ENCODE data around the gene PRSS57.
A peak's percentile ranks its signal among the peaks of the same experiment; 100 is the strongest.

PRSS57 gene

DNA sequence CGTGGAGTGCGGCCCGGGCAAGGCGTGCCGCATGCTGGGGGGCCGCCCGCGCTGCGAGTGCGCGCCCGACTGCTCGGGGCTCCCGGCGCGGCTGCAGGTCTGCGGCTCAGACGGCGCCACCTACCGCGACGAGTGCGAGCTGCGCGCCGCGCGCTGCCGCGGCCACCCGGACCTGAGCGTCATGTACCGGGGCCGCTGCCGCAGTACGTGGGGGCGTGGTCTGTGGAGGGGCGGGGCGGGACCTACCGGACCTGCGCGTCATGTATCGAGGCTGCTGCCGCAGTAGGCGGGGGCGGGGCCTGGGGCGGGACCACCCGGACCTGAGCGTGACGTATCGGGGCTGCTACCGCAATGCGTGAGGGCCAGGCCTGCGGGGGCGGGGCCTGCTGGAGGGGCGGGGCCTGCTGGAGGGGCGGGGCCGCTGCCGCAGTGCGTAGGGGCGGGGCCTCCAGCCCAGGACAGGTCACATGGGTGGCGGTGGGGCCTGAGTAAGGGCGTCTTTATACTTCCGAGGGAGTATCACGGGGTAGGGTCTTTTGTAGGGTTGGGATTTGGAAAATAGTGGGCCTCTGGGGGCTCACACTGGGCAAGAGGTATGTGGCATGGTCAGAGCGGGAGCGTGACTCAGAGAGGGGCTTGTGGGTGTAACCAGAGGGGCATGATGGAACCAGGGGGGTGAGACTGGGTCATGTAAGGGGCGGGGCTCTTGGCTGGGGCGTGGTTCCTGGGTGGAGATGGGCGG lies 14.8 kb downstream of the PRSS57 start:
- Histone ChIP-seq H3K36me3 (ENCODE audit: control insufficient read depth in 5 of 5, insufficient read depth in 5 of 5, low read length in 5 of 5) (peaks cover 0 to 5% (median 0%) of the 10 kb centered on the region in 5 donors), H3K27ac (ENCODE audit: low read depth, low read length) (peak overlapping the region; percentile 72), H3K4me3 (ENCODE audit: low read depth in 1 of 5, low read length in 5 of 5) (peak overlapping the region; percentile 56 to 69 (median 61)), H3K27me3 (ENCODE audit: control insufficient read depth in 5 of 5, insufficient read depth in 4 of 5, low read length in 5 of 5) (peaks cover 0 to 3% (median 0%) of the 10 kb centered on the region in 5 donors), H3K4me1 (ENCODE audit: control insufficient read depth in 5 of 5, insufficient read depth in 5 of 5, low read length in 5 of 5) (peaks cover 7 to 55% (median 35%) of the 10 kb centered on the region in 5 donors), H3K9me3 (ENCODE audit: control insufficient read depth in 5 of 5, low read length in 5 of 5) (no peaks in the 10 kb centered on the region), H3K9ac (ENCODE audit: low read length in 5 of 5) (peak overlapping the region in 3 of 5 donors; percentile 56 to 66 (median 66))

DNA sequence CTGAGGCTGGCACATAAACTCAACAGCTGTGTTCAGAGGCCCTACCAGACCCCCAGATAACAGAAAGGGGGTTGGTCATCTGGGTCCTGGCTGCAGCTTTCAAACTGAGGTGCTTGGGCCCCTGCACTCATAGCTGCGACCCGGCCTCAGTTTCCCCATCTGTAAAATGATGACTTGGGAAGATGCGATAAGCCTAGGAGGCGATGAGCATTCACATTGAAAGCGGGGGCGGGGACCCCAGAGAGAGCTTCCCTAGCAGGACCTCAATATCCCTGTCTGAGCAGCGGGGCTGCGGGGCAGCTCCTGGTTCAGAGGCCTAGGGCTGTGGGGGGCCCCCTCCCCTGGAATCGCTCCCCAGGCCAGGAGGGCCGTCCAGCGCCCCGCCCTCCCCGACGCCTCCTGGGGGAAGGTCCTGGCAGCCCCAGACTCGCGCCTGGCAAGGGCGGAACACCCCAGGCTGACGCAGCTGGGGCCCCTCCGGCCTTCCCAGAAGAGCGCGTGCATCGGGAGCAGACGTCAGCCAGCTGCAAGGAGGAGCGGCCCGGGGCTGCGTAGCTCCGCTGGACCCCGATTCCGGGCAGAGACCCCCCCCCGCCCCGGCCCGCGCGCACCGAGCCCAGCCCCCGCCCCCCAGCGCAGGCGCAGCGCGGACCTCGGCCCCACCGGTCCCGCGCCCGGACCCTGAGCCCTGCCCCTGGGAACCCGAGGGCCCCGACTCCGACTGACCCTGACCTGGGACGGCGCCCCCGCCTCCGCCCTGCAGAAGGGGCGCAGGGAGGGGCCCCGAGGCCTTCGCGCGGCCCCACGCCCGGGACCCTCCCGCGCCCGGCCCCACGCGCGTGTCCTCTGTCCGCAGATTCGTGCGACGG lies 15.6 kb downstream of the PRSS57 start:
- peak overlapping the region in 4 of 5 donors; percentile 43 to 66 (median 66) for H3K9ac ChIP-seq (ENCODE audit: low read length in 5 of 5)
- peaks cover 0 to 3% (median 0%) of the 10 kb centered on the region in 5 donors for H3K27me3 ChIP-seq (ENCODE audit: control insufficient read depth in 5 of 5, insufficient read depth in 4 of 5, low read length in 5 of 5)
- peak overlapping the region; percentile 47 to 68 (median 57) for H3K4me3 ChIP-seq (ENCODE audit: low read depth in 1 of 5, low read length in 5 of 5)
- H3K27ac ChIP-seq (ENCODE audit: low read depth, low read length) = peak overlapping the region; percentile 88
- H3K9me3 ChIP-seq (ENCODE audit: control insufficient read depth in 5 of 5, low read length in 5 of 5) = no peaks in the 10 kb centered on the region
- H3K36me3 ChIP-seq (ENCODE audit: control insufficient read depth in 5 of 5, insufficient read depth in 5 of 5, low read length in 5 of 5) = peaks cover 0 to 5% (median 0%) of the 10 kb centered on the region in 5 donors
- peaks cover 7 to 63% (median 43%) of the 10 kb centered on the region in 5 donors for H3K4me1 ChIP-seq (ENCODE audit: control insufficient read depth in 5 of 5, insufficient read depth in 5 of 5, low read length in 5 of 5)

DNA sequence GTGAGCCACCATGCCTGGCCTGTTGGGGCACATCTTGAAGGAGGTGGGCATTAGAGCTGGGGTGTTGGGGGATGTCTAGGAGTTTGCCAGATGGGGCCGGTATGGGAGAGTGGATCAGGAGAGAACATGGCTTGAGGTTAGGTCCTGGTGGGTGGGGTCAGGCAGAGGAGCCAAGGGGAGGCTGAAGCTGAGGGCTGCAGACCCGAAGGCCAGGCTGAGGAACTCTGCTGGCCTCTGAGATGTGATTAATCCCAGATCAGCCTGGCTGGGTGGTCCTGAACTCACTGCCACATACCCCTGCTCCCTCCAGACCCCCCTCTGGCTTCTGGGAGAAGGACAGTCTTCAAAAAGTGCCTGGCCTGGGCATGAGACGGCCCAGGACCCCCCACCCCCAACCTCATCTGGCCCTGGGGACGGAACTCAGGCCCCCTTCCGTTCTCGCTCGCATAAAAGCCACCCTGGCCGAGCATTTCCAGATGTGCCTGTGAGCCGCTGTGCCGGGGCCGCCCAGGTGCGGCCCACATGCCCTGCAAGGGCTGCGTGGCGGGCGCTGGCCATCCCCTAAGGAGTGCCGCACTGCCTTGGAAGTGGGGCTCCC lies 16.4 kb downstream of the PRSS57 start:
- peaks cover 0 to 3% (median 0%) of the 10 kb centered on the region in 5 donors for H3K27me3 ChIP-seq (ENCODE audit: control insufficient read depth in 5 of 5, insufficient read depth in 4 of 5, low read length in 5 of 5)
- H3K27ac ChIP-seq (ENCODE audit: low read depth, low read length) = peak overlapping the region; percentile 88
- H3K9me3 ChIP-seq (ENCODE audit: control insufficient read depth in 5 of 5, low read length in 5 of 5) = no peaks in the 10 kb centered on the region
- H3K4me1 ChIP-seq (ENCODE audit: control insufficient read depth in 5 of 5, insufficient read depth in 5 of 5, low read length in 5 of 5) = peaks cover 7 to 69% (median 51%) of the 10 kb centered on the region in 5 donors
- H3K9ac ChIP-seq (ENCODE audit: low read length in 5 of 5) = peak overlapping the region in 3 of 5 donors; percentile 12 to 66 (median 64)
- peaks cover 0 to 5% (median 0%) of the 10 kb centered on the region in 5 donors for H3K36me3 ChIP-seq (ENCODE audit: control insufficient read depth in 5 of 5, insufficient read depth in 5 of 5, low read length in 5 of 5)
- H3K4me3 ChIP-seq (ENCODE audit: low read depth in 1 of 5, low read length in 5 of 5) = peak overlapping the region; percentile 17 to 68 (median 53)

DNA sequence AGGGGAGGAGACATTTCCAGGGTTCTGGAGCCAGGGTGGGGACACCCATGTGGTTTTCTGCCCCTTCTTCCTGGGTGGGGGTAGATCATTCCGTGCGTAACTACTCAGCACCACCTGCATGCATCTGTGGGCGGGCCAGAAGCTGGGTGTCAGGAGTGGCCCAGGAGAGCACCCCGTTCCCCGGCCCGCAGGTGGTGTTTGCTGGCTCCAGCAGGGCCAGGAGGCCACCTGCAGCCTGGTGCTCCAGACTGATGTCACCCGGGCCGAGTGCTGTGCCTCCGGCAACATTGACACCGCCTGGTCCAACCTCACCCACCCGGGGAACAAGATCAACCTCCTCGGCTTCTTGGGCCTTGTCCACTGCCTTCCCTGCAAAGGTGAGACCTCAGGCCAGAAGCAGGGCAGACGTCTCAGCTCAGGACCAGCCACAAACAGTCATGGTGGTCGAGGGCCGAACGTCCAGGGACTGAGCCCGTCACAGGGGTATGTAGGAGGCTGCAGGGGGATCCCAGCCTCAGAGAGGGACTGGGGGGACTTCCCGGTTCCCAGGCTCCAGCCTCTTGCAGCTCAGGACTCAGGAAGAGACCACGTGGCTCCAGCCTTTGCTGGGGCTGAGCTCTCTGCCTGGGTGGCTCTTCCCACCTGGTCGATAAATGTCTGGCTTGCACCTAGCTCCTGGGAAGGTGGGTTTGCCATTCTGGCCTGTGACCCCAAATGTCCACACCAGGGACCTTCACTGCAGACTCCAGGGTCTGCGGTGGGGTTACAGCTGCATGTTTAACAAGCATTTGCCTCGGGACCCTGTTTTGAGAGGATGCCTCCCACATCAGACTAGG lies 17.4 kb downstream of the PRSS57 start:
- peak overlapping the region; percentile 40 to 59 (median 48) for H3K4me3 ChIP-seq (ENCODE audit: low read depth in 1 of 5, low read length in 5 of 5)

DNA sequence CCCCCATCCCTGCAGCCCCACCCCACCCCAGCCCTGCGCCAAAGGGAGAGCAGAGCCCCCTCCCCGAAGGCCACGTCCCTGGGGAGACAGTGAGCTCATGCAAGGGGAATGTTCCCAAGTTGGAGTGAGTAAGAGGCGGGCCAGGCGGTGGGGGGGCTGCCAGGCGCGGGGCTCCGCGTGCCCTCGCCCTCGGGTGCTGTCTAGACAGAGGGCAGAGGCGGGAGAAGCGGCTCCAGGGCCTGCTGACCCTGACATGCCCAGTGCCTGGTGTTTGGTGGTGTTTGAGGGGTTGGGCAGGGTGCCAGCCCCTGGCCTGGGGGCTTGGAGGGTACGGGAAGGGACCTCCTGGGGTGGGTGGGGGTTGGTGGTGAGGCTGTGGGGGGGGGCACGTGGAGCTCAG lies 18.1 kb downstream of the PRSS57 start:
- peaks cover 5 to 71% (median 62%) of the 10 kb centered on the region in 5 donors for H3K4me1 ChIP-seq (ENCODE audit: control insufficient read depth in 5 of 5, insufficient read depth in 5 of 5, low read length in 5 of 5)
- peak overlapping the region in 4 of 5 donors; percentile 79 to 94 (median 88) for H3K9ac ChIP-seq (ENCODE audit: low read length in 5 of 5)
- peaks cover 0 to 5% (median 0%) of the 10 kb centered on the region in 5 donors for H3K36me3 ChIP-seq (ENCODE audit: control insufficient read depth in 5 of 5, insufficient read depth in 5 of 5, low read length in 5 of 5)
- peak overlapping the region; percentile 88 for H3K27ac ChIP-seq (ENCODE audit: low read depth, low read length)
- H3K4me3 ChIP-seq (ENCODE audit: low read depth in 1 of 5, low read length in 5 of 5) = peak overlapping the region in 4 of 5 donors; percentile 73 to 79 (median 74)
- H3K9me3 ChIP-seq (ENCODE audit: control insufficient read depth in 5 of 5, low read length in 5 of 5) = no peaks in the 10 kb centered on the region
- H3K27me3 ChIP-seq (ENCODE audit: control insufficient read depth in 5 of 5, insufficient read depth in 4 of 5, low read length in 5 of 5) = peaks cover 0 to 3% (median 0%) of the 10 kb centered on the region in 5 donors

More for the DNA sequence above, 17.4 kb downstream of the PRSS57 start:
- peaks cover 0 to 3% (median 0%) of the 10 kb centered on the region in 5 donors for H3K27me3 ChIP-seq (ENCODE audit: control insufficient read depth in 5 of 5, insufficient read depth in 4 of 5, low read length in 5 of 5)
- H3K9me3 ChIP-seq (ENCODE audit: control insufficient read depth in 5 of 5, low read length in 5 of 5) = no peaks in the 10 kb centered on the region
- H3K9ac ChIP-seq (ENCODE audit: low read length in 5 of 5) = peak overlapping the region in 4 of 5 donors; percentile 1 to 77 (median 56)
- peaks cover 0 to 5% (median 0%) of the 10 kb centered on the region in 5 donors for H3K36me3 ChIP-seq (ENCODE audit: control insufficient read depth in 5 of 5, insufficient read depth in 5 of 5, low read length in 5 of 5)
- H3K27ac ChIP-seq (ENCODE audit: low read depth, low read length) = peak overlapping the region; percentile 88
- peaks cover 7 to 71% (median 59%) of the 10 kb centered on the region in 5 donors for H3K4me1 ChIP-seq (ENCODE audit: control insufficient read depth in 5 of 5, insufficient read depth in 5 of 5, low read length in 5 of 5)

DNA sequence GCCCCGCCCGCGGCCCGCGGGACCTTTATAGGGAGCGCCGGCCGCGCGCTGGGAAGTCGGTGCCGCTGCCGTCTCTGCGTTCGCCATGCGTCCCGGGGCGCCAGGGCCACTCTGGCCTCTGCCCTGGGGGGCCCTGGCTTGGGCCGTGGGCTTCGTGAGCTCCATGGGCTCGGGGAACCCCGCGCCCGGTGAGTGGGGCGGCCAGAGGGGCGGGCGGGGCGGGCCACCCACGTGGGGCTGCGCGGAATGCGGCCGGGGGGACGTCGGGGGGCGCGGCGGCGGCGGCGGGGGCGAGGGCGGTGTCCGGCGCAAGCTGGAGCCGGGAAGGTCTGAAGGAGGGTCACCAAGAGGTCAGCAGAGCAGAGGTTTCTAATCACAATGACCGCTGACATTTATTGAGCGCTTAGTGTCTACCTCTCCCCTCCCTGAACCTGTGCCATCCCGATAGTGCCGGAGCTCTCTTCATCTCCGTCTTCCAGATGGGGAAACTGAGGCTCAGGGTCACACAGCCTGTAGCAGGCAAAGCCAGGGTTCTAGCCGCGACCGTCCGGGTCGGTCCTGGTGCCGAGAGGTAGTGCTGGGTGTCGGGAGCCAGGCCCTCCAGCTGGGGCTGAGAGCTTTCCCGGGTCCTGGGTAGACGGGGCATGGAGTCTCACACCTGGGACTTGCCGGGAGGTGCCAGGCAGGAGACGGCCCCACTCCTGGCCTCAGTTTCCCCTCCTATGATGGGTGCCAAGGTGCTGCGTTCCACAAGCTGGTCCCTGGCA lies 18.7 kb downstream of the PRSS57 start, which contains the start of gene FSTL3:
Gene FSTL3 (plus strand): TSS at position 54 of the 767 bp plus-strand sequence. CDS start 32 bp downstream, at position 86.
- peak within 1 kb of the TSS; percentile 73 to 88 (median 75) for H3K4me3 ChIP-seq (ENCODE audit: low read depth in 1 of 5, low read length in 5 of 5)
- H3K9ac ChIP-seq (ENCODE audit: low read length in 5 of 5) = peak within 1 kb of the TSS in 4 of 5 donors; percentile 79 to 94 (median 88)
- peaks cover 0 to 3% (median 0%) of the 10 kb centered on the region in 5 donors for H3K27me3 ChIP-seq (ENCODE audit: control insufficient read depth in 5 of 5, insufficient read depth in 4 of 5, low read length in 5 of 5)
- peaks cover 5 to 70% (median 60%) of the 10 kb centered on the region in 5 donors for H3K4me1 ChIP-seq (ENCODE audit: control insufficient read depth in 5 of 5, insufficient read depth in 5 of 5, low read length in 5 of 5)
- H3K9me3 ChIP-seq (ENCODE audit: control insufficient read depth in 5 of 5, low read length in 5 of 5) = no peaks in the 10 kb centered on the region
- peak within 1 kb of the TSS; percentile 88 for H3K27ac ChIP-seq (ENCODE audit: low read depth, low read length)
- peaks cover 0 to 3% (median 0%) of the 10 kb centered on the region in 5 donors for H3K36me3 ChIP-seq (ENCODE audit: control insufficient read depth in 5 of 5, insufficient read depth in 5 of 5, low read length in 5 of 5)

DNA sequence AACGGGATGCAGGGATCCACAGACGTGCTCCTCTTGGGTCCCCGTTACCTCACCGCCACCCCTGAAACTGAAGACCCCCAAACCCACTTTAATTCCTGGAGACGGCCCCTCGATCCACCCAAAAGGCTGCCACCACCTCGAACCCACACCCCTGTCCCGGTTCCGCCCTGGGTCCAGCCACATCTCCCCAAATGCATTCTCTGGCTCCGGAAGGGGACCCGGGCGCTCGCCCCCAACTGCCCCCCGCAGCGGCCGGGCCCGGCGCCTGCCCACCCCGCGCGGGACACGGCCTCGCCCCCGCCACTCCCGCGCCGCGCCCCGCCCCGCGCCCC lies 19.3 kb downstream of the PRSS57 start:
- H3K9ac ChIP-seq (ENCODE audit: low read length in 5 of 5) = peak overlapping the region in 3 of 5 donors; percentile 13 to 68 (median 38)

DNA sequence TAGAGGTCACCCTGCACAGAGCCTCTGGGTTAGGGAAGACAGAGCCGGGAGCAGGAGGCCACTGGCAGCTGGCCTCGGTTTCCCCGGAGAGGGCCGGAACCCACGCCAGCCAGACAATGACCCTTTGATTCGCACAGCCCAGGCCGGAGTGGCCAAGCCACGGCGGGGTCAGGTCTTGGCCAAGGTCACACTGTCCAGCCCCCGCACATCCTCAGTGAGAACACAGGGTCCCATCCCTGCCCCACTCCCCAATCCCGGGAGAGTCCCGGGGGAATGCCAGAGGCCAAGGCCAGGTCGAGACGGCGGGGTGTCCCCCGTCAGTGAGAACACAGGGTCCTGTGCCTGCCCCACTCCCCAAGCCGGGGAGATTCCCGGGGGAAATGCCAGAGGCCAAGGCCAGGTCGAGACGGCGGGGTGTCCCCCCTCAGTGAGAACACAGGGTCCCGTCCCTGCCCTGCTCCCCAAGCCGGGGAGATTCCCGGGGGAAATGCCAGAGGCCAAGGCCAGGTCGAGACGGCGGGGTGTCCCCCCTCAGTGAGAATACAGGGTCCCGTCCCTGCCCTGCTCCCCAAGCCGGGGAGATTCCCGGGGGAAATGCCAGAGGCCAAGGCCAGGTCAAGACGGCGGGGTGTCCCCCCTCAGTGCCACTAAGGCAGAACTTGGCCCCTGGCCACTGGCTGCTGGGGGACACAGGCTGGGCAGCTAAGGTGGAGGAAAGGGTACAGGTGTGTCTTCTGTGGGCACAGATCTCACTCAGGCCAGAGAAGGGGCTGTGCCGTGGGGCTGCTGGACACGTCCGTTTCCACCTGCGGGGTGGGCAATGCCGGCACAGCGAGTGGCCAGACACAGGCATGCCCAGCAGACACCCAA lies 20.7 kb downstream of the PRSS57 start:
- peaks cover 0 to 3% (median 0%) of the 10 kb centered on the region in 5 donors for H3K27me3 ChIP-seq (ENCODE audit: control insufficient read depth in 5 of 5, insufficient read depth in 4 of 5, low read length in 5 of 5)
- no peak overlapping the region for H3K9ac ChIP-seq (ENCODE audit: low read length in 5 of 5)
- H3K4me1 ChIP-seq (ENCODE audit: control insufficient read depth in 5 of 5, insufficient read depth in 5 of 5, low read length in 5 of 5) = peaks cover 5 to 69% (median 56%) of the 10 kb centered on the region in 5 donors
- no peaks in the 10 kb centered on the region for H3K9me3 ChIP-seq (ENCODE audit: control insufficient read depth in 5 of 5, low read length in 5 of 5)
- no peak overlapping the region for H3K4me3 ChIP-seq (ENCODE audit: low read depth in 1 of 5, low read length in 5 of 5)
- H3K27ac ChIP-seq (ENCODE audit: low read depth, low read length) = peak overlapping the region; percentile 76
- H3K36me3 ChIP-seq (ENCODE audit: control insufficient read depth in 5 of 5, insufficient read depth in 5 of 5, low read length in 5 of 5) = no peaks in the 10 kb centered on the region

More for the DNA sequence above, 19.3 kb downstream of the PRSS57 start:
- Histone ChIP-seq H3K27ac (ENCODE audit: low read depth, low read length) (peak overlapping the region; percentile 76), H3K27me3 (ENCODE audit: control insufficient read depth in 5 of 5, insufficient read depth in 4 of 5, low read length in 5 of 5) (peaks cover 0 to 3% (median 0%) of the 10 kb centered on the region in 5 donors), H3K4me1 (ENCODE audit: control insufficient read depth in 5 of 5, insufficient read depth in 5 of 5, low read length in 5 of 5) (peaks cover 5 to 67% (median 58%) of the 10 kb centered on the region in 5 donors), H3K36me3 (ENCODE audit: control insufficient read depth in 5 of 5, insufficient read depth in 5 of 5, low read length in 5 of 5) (no peaks in the 10 kb centered on the region), H3K4me3 (ENCODE audit: low read depth in 1 of 5, low read length in 5 of 5) (peak overlapping the region; percentile 32 to 56 (median 53)), H3K9me3 (ENCODE audit: control insufficient read depth in 5 of 5, low read length in 5 of 5) (no peaks in the 10 kb centered on the region)
